ENCODE measurements around the gene SRGN.

The SRGN gene

DNA sequence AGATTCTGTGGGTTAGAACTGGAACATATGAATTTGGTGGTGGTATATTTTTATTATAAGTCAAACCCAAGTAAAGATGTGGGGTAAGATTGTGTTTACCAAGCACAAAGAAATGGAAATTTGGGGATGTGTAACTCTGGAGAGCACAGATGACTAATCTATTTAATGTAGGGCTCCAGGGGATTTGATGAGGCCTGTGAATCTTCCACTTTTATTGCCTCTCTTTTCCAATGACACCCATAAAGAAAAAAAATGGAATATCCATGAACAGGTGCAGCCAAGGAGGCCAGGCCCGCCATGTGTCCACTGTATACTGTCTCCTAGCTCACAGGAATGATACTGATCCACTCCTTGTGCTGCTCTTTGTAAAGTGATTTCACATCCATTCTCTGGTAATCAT lies 2.8 kb downstream of the SRGN start:
- DNase-seq (ENCODE audit: low read depth, low spot score): no peak

DNA sequence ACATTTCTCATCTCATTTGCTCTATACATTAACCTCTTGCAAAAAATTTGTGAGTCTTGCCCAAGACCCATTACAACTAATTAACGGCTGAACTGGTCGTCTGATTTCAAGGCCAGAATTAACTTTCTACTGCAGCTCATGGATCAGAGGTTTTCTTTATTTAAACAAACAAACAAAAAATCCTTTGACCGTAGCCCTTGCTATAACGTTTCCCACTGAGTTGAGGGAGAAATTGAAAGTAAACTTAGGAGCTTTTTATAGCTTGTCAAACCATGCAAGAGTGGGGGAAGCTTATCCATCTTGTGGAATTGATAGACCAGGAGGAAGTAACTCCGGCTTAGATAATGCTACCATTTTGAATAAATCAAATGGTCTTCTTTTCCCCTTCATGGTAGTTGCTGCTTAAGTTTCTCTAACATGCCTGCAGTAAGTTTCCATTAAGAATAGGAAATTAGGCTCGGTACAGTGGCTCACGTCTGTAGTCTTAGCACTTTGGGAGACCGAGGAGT lies 3.3 kb downstream of the SRGN start:
- no peak for DNase-seq (ENCODE audit: low read depth, low spot score)

DNA sequence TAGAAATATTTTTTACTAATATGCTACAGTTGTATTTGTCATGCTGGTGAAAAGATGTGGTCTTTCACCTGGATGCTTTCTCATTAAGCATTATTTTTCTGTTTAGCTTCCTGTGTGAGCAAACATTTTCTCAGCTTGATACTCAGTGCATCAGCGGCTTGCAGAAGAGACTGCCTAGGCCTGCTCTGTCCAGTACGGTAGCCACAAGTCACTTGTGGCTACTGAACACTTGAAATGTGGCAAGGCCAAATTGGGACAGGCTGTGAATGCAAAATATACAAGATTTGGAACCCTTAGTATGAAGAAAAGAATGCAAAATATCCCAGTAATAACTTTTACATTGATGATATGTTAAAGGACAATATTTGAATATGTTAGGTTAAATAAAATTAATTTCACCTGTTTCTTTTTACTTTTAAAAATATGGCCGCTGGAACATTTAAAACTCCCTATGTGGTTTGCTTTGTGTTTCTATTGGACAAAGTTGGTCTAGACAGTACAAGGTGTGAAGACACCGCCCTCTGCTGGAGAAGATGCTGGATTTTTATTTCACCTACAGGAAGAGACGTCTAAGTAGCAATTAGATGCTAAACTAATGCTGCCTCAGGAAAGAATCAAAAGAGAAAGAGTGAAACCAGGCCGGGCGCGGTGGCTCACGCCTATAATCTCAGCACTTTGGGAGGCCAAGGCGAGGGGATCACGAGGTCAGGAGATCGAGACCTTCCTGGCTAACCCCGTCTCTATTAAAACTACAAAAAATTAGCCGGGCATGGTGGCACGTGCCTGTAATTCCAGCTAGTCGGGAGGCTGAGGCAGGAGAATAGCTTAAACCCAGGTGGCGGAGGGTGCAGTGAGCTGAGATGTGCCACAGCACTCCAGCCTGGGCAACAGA lies 5.3 kb downstream of the SRGN start:
- DNase-seq (ENCODE audit: low read depth, low spot score): peak; percentile 57

DNA sequence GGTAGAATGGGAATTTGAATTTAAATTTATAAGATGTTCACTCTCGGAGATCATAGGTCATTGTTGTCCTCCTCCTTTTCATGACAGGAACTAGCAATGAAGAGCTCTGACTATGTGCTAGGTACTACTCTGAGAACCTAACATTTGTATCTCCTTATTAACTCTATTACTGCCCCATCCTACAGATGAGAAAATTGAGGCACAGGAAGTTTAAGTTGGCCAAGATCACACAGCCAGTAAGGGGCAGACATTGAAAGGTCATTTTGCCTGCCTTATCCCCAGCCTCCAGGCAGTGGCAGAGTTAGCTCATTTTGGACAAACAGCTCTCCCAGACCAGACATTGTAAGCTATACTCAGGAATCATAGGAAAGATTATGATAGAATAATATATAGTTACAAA lies 6.0 kb downstream of the SRGN start:
- DNase-seq (ENCODE audit: low read depth, low spot score): no peak

DNA sequence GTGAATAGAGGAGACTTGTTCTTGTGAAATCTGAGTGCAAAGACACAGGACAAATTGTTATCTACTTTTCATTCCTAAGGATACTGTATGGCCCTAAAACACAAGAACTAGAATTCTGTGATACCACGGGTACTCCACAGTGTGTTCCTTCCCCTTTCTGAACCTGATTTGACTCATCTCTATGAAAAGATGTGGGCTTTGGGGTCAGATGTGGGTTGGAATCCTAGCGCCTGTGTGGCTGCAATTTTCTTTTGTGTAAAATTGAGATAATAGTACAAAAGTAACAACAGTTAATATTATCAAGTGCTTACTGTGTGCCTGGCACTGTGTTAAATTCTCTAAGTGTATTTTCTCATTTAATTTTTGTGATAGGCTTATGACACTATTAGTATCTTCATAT lies 8.1 kb downstream of the SRGN start:
- DNase-seq (ENCODE audit: low read depth, low spot score): no peak

- no peak for DNase-seq (ENCODE audit: low read depth, low spot score)
Observed at GRCh38 chr10:69097729-69098128, 9.8 kb downstream of the SRGN start.

- DNase-seq (ENCODE audit: low read depth, low spot score): no peak
Observed at GRCh38 chr10:69100136-69100872, 12.4 kb downstream of the SRGN start.

DNA sequence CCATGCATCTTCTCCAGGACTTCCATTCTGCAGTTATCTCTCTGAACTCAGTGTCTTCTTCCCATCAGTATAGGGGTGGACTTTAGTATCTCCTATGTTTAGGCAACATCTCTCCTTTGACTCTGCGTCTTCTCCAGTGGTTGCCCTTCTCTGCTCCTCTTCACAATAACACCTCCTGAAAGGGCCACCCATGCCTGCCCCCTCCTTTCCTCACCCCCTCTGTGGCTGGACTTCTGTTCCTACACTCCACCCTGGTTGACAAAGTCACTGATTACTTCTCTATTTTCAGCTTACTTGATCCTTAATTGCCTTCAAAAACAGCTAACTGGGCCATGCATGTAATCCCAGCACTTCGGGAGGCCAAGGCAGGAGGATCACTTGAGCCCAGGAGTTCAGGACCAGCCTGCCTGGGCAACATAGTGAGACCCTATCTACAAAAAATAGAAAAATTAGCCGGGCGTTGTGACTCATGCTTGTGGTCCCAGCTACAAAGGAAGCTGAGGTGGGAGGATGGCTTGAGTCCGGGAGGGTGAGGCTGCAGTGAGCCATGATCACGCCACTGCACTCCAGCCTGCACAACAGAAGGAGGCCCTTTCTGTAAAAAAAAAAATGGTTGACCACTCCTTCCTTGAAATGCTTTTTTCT lies 13.7 kb downstream of the SRGN start:
- no peak for DNase-seq (ENCODE audit: low read depth, low spot score)

GRCh38 chr10:69102440-69102839 lies 14.5 kb downstream of the SRGN start:
- no peak for DNase-seq (ENCODE audit: low read depth, low spot score)

DNA sequence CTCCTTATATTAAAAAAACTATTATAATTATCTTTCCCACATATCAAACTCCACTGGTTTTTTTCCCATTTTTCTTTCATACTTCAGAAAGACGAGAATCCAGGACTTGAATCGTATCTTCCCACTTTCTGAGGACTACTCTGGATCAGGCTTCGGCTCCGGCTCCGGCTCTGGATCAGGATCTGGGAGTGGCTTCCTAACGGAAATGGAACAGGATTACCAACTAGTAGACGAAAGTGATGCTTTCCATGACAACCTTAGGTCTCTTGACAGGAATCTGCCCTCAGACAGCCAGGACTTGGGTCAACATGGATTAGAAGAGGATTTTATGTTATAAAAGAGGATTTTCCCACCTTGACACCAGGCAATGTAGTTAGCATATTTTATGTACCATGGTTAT lies 15.9 kb downstream of the SRGN start:
- no peak for DNase-seq (ENCODE audit: low read depth, low spot score)

DNA sequence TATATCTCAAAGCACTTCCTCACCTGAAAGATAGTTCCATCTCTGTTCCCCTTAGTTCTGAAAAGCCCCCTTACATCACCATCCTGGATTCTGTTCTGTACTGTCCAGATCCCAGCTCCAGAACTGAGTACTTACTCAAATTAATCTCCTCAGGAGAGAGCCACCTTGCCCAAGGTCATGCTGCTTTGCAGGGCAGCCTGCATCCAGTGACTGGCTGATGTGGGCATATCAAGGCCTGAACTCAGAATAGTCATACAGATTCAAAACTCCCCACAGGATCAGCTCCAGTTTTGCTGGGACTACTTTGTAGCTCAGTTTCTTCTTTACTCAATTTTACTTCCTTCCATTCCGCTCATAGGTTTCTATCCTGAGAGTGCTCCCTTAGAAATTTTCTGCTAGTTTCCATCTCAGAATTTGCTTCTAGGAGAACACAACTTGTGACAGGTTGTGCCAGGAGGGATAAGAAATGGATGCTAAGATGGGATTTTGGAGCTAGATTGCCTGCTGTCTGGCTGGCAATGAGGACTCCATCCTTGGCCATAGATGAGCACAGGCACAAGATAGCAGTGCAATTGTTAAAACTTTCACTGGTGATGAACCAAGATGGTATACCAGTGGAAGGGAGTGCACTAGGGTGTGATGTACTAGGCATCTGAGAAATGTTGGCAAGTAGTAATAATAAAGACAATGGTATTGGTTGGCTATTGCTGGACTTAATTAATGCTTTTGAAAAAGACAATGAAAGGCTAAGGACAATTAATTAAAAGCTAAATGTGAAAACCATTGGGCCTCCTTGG lies 17.3 kb downstream of the SRGN start:
- no peak for DNase-seq (ENCODE audit: low read depth, low spot score)

DNA sequence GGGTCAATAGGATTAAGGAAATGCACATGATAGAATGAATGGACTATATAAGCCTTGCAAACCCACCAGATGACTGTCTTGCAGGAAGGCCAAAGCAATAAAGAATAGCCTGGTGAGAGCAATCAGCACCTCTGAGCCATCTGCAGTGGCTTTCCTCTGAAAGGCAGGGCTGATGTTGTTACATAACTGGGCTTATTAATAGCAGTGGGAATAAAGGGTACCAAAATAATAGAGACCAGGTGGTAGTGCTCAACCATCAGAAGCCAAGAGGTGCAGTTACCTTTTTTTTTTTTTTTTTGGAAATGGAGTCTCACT lies 19.2 kb downstream of the SRGN start:
- no peak for DNase-seq (ENCODE audit: low read depth, low spot score)

- DNase-seq (ENCODE audit: low read depth, low spot score): no peak
Observed at GRCh38 chr10:69107699-69108098, 19.8 kb downstream of the SRGN start.

- no peak for DNase-seq (ENCODE audit: low read depth, low spot score)
Observed at GRCh38 chr10:69119896-69120295, 32.0 kb downstream of the SRGN start.

- no peak for DNase-seq (ENCODE audit: low read depth, low spot score)
Observed at GRCh38 chr10:69123306-69123746, 35.4 kb downstream of the SRGN start.

DNA sequence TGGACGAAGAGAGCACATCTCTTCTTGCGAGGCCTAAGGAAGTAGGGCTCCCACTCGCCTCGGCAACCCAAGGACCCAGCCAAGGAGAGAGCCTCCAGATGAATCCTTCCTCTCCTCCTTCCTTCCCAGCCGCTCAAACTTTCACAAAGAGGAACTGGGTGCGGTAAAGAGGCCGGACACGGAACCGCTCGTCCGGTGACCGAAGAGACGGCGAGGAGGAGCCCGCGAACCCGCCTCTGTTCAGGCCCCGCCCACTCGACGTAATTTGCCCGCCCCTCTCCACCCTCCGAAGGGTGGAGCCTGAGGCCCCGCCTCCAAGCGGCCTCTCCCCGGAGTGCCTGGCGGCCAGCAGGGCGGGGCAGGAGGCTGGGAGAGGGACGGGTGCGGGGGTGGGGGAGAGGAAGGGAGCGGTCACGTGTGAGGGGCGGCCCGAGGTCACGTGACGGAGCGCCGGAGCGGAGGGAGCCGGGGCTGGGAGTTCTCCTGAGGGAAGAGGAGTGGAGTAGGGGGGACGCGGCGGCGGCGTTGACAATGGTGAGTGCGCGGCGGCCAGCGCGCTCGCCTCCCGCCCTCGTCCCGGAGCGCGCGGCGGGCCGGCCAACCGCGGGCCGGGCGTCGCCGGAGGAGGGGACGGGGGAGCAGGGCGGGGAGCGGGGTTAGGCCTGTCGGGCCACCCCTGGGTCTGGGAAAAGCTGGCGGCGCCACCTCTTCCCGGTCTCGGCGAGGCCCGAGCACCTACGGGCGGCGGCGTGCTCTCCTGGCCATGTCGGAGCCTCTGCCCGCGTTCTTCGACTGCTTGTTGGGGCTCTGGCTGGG lies 36.1 kb downstream of the SRGN start, which contains the start of gene VPS26A:
VPS26A (plus strand) TSS at position 432 of the 816 bp plus-strand sequence; CDS start at position 532, 100 bp downstream.
- peak; percentile 91 for DNase-seq (ENCODE audit: low read depth, low spot score)

GRCh38 chr10:69124563-69125268 lies 36.8 kb downstream of the SRGN start:
- DNase-seq (ENCODE audit: low read depth, low spot score): no peak

DNA sequence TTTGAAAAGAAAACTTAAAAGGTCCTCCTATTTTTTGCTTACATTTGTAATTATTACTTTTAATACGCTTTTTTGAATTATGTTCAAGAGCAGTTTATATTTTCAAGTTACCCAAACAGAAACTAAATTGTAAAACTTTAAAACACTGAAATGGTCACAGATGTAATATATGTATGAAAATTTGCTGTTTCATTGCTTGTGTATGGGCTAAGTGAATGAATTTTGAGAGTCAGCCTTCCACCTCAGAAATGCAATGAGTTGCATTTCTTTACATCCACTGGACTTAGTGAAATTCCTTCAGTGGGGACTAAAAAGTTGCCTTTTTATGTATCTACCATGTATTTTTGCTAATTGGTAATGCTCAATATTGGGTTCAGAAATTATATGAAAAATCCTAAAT lies 37.7 kb downstream of the SRGN start:
- DNase-seq (ENCODE audit: low read depth, low spot score): no peak

- no peak for DNase-seq (ENCODE audit: low read depth, low spot score)
Observed at GRCh38 chr10:69130251-69130650, 42.3 kb downstream of the SRGN start.

DNA sequence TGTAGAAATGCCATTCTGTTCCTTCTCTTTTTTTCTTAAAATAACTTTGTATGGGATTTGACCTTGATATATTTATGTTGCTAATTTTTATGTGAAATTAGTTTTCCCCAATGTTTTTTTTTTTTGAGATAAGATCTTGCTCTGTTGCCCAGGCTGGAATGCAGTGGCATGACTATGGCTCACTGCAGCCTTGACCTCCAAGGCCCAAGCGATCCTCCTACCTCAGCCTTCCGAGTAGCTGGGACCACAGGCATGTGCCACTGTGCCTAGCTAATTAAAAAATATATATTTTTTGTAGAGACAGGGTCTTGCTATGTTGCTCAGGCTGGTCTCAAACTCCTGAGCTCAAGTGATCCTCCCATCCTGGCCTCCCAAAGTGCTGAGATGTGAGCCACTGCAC lies 52.1 kb downstream of the SRGN start:
- no peak for DNase-seq (ENCODE audit: low read depth, low spot score)

Data from brain pericyte (primary cell).